ENCODE measurements around the gene GJB3.
A peak's percentile ranks its signal among the peaks of the same experiment; 100 is the strongest.
"Not testable (repeated sequence)": the region's sequence is repeated elsewhere in the genome, so short reads cannot be mapped to it uniquely, and the experiment has no call there.

Gene GJB3

DNA sequence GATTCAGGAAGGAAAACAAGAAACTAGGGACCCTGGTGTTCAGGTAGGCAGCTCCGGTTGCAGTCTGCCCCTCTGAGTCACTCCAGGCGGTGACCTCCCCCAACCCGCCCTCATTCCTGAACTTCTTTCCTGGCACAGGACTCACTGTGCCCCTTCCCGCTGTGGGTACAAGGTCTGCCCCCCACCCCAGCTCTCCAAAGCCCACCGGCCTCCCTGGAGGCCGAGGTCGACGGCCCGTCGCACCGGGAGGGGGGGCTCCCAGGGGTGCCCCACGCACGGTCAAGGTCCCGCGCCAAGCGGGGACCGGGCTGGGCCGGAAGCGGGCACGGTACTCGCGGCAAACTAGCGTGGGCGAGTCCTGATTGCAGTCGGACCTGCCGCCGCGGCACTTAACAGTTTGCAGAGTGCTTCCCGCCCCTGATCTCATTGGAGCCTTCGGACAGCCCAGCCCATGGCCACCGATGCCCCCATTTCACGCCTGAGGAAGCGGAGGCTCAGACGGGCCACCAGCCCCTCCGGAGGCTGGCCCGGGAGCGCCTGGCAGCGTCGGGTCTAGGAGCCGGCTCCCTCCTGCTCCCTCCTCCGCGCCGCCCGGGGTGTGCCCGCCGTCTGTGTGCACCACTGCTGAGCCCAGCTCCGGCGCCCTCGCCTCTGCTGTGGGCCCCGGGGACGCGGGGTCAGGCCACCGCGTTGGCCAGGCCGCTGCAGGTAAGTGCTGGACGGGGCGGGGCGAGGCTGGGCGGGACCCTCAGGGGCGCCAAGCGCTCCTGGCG is at the start of gene GJB3:
TSS of gene GJB3 (plus strand) at position 144 of the 773 bp plus-strand sequence. CDS start 3,549 bp downstream, outside the sequence.
- DNase-seq (ENCODE audit: low spot score): no peak

GRCh38 chr1:34732831-34733230 is 48.2 kb upstream of the GJB3 start:
- not testable (repeated sequence) for DNase-seq (ENCODE audit: low spot score)

- no peak for DNase-seq (ENCODE audit: low spot score)
These were observed 44.3 kb upstream of the GJB3 start for GRCh38 chr1:34736692-34737091.

DNA sequence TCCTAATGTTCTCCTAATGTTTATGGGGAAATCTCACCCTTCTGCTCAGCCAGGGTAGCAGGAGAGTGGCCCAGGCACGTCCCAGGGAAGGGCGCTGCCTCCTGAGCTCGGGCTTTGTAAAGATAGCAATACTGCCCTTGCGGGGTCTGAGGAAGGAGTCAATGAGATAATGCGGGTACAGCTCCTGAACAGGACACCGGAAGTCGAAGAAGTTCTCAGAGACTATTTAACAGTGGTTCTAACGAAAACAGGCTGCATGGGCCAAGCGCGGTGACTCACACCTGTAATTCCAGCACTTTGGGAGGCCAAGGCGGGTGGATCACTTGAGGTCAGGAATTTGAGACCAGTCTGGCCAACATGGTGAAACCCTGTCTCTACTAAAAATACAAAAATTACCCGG is 43.8 kb upstream of the GJB3 start:
- DNase-seq (ENCODE audit: low spot score): not testable (repeated sequence)

GRCh38 chr1:34739613-34740012 is 41.4 kb upstream of the GJB3 start:
- no peak for DNase-seq (ENCODE audit: low spot score)

DNA sequence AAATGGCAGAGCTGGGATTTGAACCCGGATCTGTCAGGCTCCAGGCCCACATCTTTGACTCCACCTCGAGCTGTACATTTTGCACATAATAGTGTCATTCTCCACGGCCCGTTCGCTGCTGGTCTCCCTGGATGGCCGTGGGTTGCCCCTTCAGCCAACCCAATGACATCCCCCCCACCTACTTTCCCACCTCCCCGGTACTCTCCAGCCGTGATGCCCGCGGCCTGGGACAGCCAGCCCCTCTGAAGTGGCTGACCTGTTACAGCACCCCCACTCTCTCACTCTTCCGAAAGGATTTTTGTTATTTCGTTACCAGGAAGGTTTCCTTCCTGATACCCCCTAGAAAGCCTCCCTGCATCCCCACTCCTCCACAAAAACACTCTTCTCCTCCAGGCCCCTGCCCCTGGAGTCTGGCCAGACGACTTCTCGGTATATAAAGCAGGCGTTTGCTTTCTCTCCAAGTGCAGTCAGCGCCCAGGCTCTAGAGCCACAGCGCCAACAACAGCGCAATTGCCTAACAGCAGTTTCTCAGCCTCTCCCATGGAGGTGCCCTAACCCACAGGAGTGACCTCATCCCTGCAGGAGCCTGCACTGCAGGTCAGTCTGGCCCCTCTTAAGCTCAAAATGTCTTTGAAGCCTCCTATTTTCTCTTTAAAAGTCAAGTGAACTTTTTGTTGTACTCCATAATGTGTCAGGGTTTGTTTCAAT is 40.7 kb upstream of the GJB3 start:
- DNase-seq (ENCODE audit: low spot score): peak; percentile 28

- peak; percentile 82 for DNase-seq (ENCODE audit: low spot score)
These were observed 38.2 kb upstream of the GJB3 start for GRCh38 chr1:34742667-34743270.

DNA sequence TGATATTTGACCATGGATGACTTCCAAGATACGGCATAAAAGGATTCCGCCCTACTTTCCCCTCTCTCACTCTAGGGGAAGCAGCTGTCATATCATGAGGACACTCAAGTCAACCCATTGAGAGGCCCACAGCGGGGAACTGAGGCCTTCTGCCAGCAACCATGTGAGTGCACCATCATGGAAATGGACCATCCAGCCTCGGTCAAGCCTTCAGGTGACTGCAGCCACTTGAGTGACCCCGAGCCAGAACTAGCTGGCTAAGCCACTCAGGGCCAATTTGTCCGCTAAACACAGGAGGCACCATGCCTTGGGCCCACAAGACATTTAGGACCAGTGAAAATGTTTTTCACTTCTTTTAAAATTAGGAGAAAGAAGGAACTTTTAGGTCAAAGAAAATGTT is 37.2 kb upstream of the GJB3 start:
- DNase-seq (ENCODE audit: low spot score): no peak

DNA sequence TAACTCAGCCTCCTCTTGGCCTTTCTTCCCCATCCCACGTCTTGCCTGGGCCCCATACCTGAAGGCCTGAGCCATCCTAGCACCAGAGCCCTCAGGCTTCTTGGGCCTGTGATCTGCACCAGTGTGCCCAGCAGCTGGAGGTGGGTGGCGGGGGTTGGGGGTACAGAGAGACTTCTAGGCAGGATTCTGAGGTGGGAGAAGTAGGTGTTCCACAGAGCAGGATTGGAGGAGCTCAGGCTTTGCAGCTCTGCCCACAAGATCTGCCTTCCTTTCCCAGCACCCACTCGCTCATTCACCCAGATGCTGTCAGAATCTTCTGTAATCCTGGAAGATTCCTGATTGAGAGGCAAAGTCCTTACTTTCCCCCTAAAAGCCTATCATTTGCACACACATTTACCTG is 36.2 kb upstream of the GJB3 start:
- no peak for DNase-seq (ENCODE audit: low spot score)

GRCh38 chr1:34745666-34746065 is 35.3 kb upstream of the GJB3 start:
- no peak for DNase-seq (ENCODE audit: low spot score)

GRCh38 chr1:34746101-34746500 is 34.9 kb upstream of the GJB3 start:
- DNase-seq (ENCODE audit: low spot score): no peak

DNA sequence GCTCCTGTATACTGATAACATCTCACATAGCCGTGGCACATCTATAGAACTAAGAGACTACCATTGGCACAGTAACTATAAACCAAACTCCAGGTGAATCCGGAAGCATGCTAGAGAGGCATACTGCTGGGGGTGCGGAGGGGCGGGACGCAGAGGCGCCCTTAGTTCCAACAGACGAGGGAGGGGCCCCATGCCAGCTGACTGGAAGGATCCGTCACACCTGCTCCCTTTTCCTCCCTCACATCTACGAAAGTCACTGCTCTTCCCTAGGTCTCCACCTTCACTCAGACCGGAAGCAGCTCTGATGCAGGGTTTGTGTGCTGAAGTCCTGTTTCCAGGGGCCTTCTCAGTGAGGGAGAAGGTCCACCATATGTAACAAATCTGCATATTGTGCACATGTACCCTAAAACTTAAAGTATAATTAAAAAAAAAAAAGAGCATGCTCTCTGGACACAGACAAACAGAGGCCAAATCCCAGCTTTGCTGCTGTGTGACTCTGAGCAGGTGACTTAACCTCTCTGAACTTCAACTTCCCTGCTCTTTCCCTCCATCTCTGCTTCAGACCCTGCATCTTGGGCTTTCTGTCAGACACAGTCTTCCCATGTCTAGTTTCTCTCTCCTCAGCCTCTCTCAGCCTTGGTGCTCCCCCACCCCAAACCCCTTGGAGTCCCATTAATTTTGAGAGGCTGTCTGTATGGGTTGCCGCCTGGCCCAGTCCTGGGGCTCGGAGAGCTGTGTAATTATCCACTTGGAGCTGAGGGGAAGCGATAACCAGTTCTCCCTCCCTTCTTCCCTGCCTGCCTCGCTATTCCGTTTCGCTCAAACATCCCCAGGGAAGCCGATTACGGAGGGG is 34.0 kb upstream of the GJB3 start:
- DNase-seq (ENCODE audit: low spot score): no peak

GRCh38 chr1:34747638-34747941 is 33.4 kb upstream of the GJB3 start:
- DNase-seq (ENCODE audit: low spot score): no peak

DNA sequence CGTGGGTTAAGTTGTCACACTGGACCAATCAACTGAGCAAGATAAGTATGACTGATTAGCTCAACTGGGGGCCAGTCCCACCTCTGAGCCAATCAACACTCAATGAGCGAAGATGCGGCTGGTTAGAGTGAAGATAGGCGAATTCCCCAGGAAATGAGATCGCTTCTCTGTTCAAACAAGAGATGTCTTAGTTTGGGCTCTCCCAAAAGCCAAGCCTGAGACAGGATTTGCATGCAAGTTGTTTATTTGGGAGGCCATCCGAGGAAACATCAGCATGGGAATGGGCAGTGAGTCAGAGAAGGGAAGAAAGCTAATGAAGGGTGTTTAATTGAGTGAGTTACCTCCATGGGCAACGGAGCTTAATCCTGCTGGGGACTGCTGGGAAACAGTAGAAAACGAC is 31.0 kb upstream of the GJB3 start:
- DNase-seq (ENCODE audit: low spot score): no peak

DNA sequence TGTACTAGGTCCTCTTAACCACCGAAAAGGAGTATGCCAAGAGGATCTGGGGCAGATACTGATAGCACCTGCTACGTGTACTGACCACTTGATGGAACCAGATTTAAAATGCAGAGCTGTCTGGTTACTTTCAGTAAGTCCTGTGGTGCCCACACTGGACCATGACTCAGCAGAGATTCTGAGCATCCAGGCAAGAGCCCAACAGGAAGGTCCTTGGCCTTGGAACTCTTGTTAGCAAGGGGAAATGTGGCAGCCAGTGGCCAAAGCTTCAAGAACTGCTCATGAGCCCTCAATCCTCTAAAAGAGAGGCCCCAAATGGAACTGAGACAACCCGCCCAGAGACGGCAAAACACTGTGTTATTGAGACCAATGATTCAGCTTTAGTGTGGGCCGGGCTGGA is 30.4 kb upstream of the GJB3 start:
- no peak for DNase-seq (ENCODE audit: low spot score)

- DNase-seq (ENCODE audit: low spot score): no peak
These were observed 27.9 kb upstream of the GJB3 start for GRCh38 chr1:34753163-34753562.

DNA sequence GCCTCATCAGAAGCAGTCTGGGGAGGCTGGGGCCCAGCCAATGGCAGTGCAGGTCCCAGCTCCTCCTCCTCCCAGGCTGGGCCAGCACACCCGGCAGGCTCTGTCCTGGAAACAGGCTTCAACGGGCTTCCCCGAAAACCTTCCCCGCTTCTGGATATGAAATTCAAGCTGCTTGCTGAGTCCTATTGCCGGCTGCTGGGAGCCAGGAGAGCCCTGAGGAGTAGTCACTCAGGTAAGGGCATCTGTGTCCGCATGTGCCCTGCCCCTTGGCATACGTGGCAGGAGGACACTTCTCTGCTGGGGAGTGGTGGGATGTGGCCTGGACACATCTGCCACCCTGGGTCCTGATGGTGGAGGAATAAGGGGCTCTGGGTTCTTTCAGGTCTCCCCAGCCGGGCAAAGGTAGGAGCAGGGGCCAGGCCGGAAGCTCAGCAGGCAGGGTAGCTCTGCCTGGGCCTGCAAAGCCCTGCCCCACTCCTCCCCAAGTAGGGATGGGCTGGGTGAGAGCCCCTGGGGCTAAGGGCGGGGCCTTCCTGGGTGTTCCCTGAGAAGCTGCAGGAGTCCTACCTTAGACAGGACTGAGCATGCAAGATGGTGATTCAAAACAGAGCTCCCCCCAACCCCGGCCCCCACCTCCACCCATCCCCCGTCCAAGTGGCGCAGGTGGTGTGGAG is 25.9 kb upstream of the GJB3 start, which contains the start of gene GJB5:
TSS of gene GJB5 (plus strand) at position 84 of the 674 bp plus-strand sequence. CDS start 2,284 bp downstream, outside the sequence.
- DNase-seq (ENCODE audit: low spot score): no peak

GRCh38 chr1:34755961-34756360 is 25.1 kb upstream of the GJB3 start:
- no peak for DNase-seq (ENCODE audit: low spot score)

DNA sequence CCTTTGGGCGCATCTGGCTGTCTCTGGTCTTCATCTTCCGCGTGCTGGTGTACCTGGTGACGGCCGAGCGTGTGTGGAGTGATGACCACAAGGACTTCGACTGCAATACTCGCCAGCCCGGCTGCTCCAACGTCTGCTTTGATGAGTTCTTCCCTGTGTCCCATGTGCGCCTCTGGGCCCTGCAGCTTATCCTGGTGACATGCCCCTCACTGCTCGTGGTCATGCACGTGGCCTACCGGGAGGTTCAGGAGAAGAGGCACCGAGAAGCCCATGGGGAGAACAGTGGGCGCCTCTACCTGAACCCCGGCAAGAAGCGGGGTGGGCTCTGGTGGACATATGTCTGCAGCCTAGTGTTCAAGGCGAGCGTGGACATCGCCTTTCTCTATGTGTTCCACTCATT is 23.6 kb upstream of the GJB3 start:
- no peak for DNase-seq (ENCODE audit: low spot score)

GRCh38 chr1:34758751-34759150 is 22.3 kb upstream of the GJB3 start:
- no peak for DNase-seq (ENCODE audit: low spot score)

GRCh38 chr1:34759503-34760357 is 21.3 kb upstream of the GJB3 start, which contains the start of gene GJB4:
TSS of gene GJB4 (plus strand) at chr1:34759740. CDS start at chr1:34761255, 1,515 bp downstream.
- no peak for DNase-seq (ENCODE audit: low spot score)

Data from HuH-7 (cell line).